ENCODE results near the gene EN2. TPM values are rescaled to one million over a fixed set of nuclear protein-coding genes. Genes with fewer than 3 reads are reported as not detected.

The EN2 gene
- total and polyA plus RNA-seq, 12 donors = 0.07 to 0.42 (median 0.13) TPM; not detected in 3

GRCh38 chr7:155450970-155451801, 6.7 kb upstream of the EN2 start:
- Histone ChIP-seq H3K36me3 (replicated peaks in 1 of 2) (no peaks in the 10 kb centered on the region), H3K4me3 (no peak overlapping the region), H3K27me3 (peaks cover 90% of the 10 kb centered on the region), H3K9me3 (replicated peaks in 1 of 3) (no peaks in the 10 kb centered on the region), H3K27ac (no peak overlapping the region), H3K4me1 (replicated peaks in 1 of 2) (peaks cover 1 to 4% of the 10 kb centered on the region in 2 donors)
- DNase-seq = no peak
- TF ChIP-seq, protein P1, sequence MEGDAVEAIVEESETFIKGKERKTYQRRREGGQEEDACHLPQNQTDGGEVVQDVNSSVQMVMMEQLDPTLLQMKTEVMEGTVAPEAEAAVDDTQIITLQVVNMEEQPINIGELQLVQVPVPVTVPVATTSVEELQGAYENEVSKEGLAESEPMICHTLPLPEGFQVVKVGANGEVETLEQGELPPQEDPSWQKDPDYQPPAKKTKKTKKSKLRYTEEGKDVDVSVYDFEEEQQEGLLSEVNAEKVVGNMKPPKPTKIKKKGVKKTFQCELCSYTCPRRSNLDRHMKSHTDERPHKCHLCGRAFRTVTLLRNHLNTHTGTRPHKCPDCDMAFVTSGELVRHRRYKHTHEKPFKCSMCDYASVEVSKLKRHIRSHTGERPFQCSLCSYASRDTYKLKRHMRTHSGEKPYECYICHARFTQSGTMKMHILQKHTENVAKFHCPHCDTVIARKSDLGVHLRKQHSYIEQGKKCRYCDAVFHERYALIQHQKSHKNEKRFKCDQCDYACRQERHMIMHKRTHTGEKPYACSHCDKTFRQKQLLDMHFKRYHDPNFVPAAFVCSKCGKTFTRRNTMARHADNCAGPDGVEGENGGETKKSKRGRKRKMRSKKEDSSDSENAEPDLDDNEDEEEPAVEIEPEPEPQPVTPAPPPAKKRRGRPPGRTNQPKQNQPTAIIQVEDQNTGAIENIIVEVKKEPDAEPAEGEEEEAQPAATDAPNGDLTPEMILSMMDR (IDR thresholded peaks at IDR 0.05) = no peak
- no peak for TF ChIP-seq POLR2A (IDR thresholded peaks at IDR 0.05)
- intact Hi-C loops (cut with DNase I) = no loop called here
- WGBS, 4 donors = 3 to 4% (median 3%) methylated on average over 27 to 46 of the region's 46 CpGs

GRCh38 chr7:155451840-155452239, 6.1 kb upstream of the EN2 start:
- Histone ChIP-seq H3K27ac (no peak overlapping the region), H3K36me3 (replicated peaks in 1 of 2) (no peaks in the 10 kb centered on the region), H3K4me1 (replicated peaks in 1 of 2) (peaks cover 8% of the 10 kb centered on the region in 2 donors), H3K27me3 (peaks cover 96% of the 10 kb centered on the region), H3K4me3 (no peak overlapping the region), H3K9me3 (replicated peaks in 1 of 3) (no peaks in the 10 kb centered on the region)
- no peak for DNase-seq
- TF ChIP-seq, protein P1 (IDR thresholded peaks at IDR 0.05) = no peak
- no peak for TF ChIP-seq POLR2A (IDR thresholded peaks at IDR 0.05)
- 11 to 15% (median 13%) methylated on average over 8 to 9 of the region's 9 CpGs for WGBS, 4 donors
- intact Hi-C loops (cut with DNase I) = no loop called here

DNA sequence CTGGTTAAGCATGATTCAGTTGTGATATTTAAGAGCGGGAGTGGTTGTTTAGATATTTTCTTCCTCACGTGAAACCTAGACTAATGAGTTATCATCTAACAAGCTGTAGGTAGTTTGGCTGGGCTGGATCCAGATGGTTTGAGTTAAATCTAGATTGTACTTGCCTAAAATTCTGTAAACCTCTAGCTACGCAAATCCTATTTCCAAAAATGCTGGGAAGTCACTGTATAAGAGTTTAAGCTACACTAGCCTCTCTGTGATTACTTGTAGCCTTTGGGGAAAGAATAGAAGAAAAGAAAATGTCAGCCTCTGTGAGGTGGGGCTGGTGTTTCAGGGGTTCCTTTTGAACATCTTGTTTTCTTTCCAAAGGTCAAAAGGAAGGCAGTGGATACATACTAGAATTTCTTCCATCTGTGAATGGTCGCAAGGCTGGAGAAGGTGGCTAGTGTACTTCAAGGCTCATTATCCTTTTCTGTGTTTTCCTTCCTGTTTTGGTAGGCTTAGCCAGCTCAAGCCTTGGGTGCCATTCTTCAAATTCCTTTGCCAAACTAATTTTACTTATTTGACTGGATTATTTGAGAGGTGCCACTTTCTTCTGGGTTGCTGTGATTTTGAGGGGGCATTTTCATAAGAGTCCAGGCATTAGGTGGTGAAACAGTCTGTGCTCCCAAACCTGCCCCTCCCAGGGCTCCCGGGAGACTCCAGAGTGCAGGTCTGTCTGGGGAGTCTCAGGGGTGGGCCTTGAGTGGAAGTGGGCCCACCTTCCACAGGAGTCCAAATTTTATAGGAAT, 5.2 kb upstream of the EN2 start:
- DNase-seq = no peak
- TF ChIP-seq, protein P1 (IDR thresholded peaks at IDR 0.05) = no peak
- TF ChIP-seq POLR2A (IDR thresholded peaks at IDR 0.05) = no peak
- H3K4me3 ChIP-seq = no peak overlapping the region
- peaks cover 94% of the 10 kb centered on the region for H3K27me3 ChIP-seq
- WGBS, 4 donors = 30 to 39% (median 35%) methylated on average over 5 of the region's 5 CpGs
- peaks cover 11% of the 10 kb centered on the region in 2 donors for H3K4me1 ChIP-seq (replicated peaks in 1 of 2)
- no peak overlapping the region for H3K27ac ChIP-seq
- intact Hi-C loops (cut with DNase I) = no loop called here
- H3K9me3 ChIP-seq (replicated peaks in 1 of 3) = no peaks in the 10 kb centered on the region
- no peaks in the 10 kb centered on the region for H3K36me3 ChIP-seq (replicated peaks in 1 of 2)

Measured in adrenal gland (tissue), 12 donors.